Measurements from ENCODE around the gene MEIKIN. TPM values are rescaled to one million over a fixed set of nuclear protein-coding genes. Genes with fewer than 3 reads are reported as not detected.

The MEIKIN gene
- total RNA-seq, 1 experiment from 2014 or later: not detected

DNA sequence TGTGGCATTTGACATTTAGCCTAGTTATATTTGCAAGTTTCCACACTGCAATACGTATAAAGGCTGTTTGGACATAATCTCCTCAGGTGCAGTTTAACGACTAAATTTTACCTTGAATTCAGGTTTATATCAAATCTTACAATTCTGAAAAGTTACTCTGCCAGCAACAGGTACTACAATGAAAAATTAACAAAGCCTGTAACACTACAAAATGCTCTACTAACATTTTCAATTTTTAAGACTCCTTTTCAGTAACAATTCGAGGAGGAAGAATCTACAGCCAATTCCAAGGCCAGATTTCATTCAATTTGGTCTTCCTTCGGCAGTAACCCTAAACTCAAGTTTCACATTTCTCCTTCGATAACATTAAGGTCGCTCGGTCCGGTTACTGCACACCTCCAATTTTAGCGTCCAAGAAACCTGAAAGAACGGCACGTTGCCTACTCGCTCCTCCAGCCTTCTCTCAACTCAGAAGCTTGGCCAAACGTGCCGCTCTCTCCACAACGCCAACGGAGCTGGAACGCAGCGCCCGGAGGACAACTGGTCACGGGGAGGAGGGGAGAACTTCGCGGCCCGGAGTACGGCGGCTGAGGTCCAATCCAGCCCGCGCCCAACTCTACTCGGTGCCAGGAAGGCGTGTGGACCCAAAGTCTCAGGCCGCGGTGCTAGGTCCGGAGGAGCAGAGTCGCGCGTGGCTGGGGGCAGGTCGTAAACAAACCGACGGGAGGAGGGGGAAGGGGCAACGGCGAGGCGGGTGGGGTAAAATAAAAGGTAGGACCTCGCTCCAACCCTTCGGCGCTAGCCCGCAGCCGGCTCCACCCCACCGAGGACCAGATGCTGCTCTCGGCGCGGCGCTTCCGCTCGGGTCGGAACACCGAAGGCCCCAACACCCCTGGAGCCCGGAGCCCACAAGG lies 149.3 kb downstream of the MEIKIN start:
- Histone ChIP-seq H3K36me3 (ENCODE audit: low read depth) (0 out of 2 replicates have a peak, but pooled peaks cover 3% of the 10 kb centered on the region), H3K9me2 (ENCODE audit: insufficient read depth) (no peaks in the 10 kb centered on the region), H3K4me3 (peak overlapping the region; percentile 95), H3K4me2 (peak overlapping the region; percentile 93), H3K27ac (peak overlapping the region; percentile 72), H2AFZ (peak overlapping the region; percentile 92), H3K9me3 (ENCODE audit: insufficient read depth, low read depth) (no peaks in the 10 kb centered on the region), H3K27me3 (ENCODE audit: insufficient read depth, low read depth) (no peaks in the 10 kb centered on the region), H4K20me1 (ENCODE audit: insufficient read depth) (peaks cover 41% of the 10 kb centered on the region), H3K79me2 (ENCODE audit: low read depth) (peaks cover 55% of the 10 kb centered on the region), H3K4me1 (replicated peaks; ENCODE audit: insufficient read depth) (peaks cover 14% of the 10 kb centered on the region), H3F3A (ENCODE audit: insufficient read depth, low read depth) (no peaks in the 10 kb centered on the region)
- peak in 1 of 2 experiments; percentile 45 for DNase-seq
- TSS peak; percentile 74 for BruUV-seq (replicated peaks)
- POLR2A ChIA-PET (ENCODE audit: unreplicated experiment): interaction anchor here (1.0 kb wide), 1 partner anchor 19 kb away, joined by 4 read pairs; no protein-coding TSS in a partner anchor
- no peak for TF ChIP-seq CTCF (conservative IDR thresholded peaks at IDR 0.05)
- no peak for TF ChIP-seq EZH2 (IDR thresholded peaks at IDR 0.05; ENCODE audit: low read depth)
- intact Hi-C loops (cut with micrococcal nuclease; ENCODE audit: unreplicated experiment): no loop called here
- CTCF ChIA-PET: no interaction called here

- H3K36me3 ChIP-seq (ENCODE audit: low read depth): 0 out of 2 replicates have a peak, but pooled peaks cover 3% of the 10 kb centered on the region
- no peak overlapping the region for H2AFZ ChIP-seq
- ChIA-PET CTCF (no interaction called here), POLR2A (ENCODE audit: unreplicated experiment) (no interaction called here)
- H3K27me3 ChIP-seq (ENCODE audit: insufficient read depth, low read depth): no peaks in the 10 kb centered on the region
- H3F3A ChIP-seq (ENCODE audit: insufficient read depth, low read depth): no peaks in the 10 kb centered on the region
- DNase-seq: no peak
- peaks cover 49% of the 10 kb centered on the region for H4K20me1 ChIP-seq (ENCODE audit: insufficient read depth)
- H3K27ac ChIP-seq: no peak overlapping the region
- peak overlapping the region; percentile 95; the same call in 1 of the 2 replicates for H3K4me3 ChIP-seq
- no TSS peak for BruUV-seq (replicated peaks)
- no peaks in the 10 kb centered on the region for H3K9me2 ChIP-seq (ENCODE audit: insufficient read depth)
- intact Hi-C loops (cut with micrococcal nuclease; ENCODE audit: unreplicated experiment): no loop called here
- no peaks in the 10 kb centered on the region for H3K9me3 ChIP-seq (ENCODE audit: insufficient read depth, low read depth)
- H3K4me1 ChIP-seq (replicated peaks; ENCODE audit: insufficient read depth): peaks cover 14% of the 10 kb centered on the region
- peak overlapping the region; percentile 93 for H3K4me2 ChIP-seq
- no peak for TF ChIP-seq EZH2 (IDR thresholded peaks at IDR 0.05; ENCODE audit: low read depth)
- H3K79me2 ChIP-seq (ENCODE audit: low read depth): peaks cover 64% of the 10 kb centered on the region
Measured at GRCh38 chr5:131795228-131795627, 150.2 kb downstream of the MEIKIN start.

DNA sequence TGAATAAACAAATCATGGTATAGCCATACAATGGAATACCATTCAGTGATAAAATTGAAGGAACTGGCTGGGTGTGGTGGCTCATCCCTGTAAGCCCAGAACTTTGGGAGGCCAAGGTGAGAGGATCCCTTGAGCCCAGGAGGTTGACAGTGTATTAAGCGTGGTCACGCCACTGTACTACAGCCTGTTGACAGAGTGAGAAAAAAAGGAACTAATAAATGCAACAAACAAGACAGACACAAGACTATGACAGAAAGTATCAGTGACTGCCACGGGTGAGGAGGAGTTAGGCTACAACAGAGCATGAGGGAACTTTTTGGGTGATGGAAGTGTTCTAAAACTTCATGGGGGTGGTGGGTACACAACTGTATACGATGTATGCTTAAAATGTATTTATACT lies 150.9 kb downstream of the MEIKIN start:
- Histone ChIP-seq H3K36me3 (ENCODE audit: low read depth) (0 out of 2 replicates have a peak, but pooled peaks cover 3% of the 10 kb centered on the region), H2AFZ (no peak overlapping the region), H3K4me3 (peak overlapping the region; percentile 95; the same call in 1 of the 2 replicates), H3K9me2 (ENCODE audit: insufficient read depth) (no peaks in the 10 kb centered on the region), H3F3A (ENCODE audit: insufficient read depth, low read depth) (no peaks in the 10 kb centered on the region), H4K20me1 (ENCODE audit: insufficient read depth) (peaks cover 52% of the 10 kb centered on the region), H3K4me1 (replicated peaks; ENCODE audit: insufficient read depth) (peaks cover 14% of the 10 kb centered on the region), H3K27ac (no peak overlapping the region), H3K79me2 (ENCODE audit: low read depth) (peaks cover 71% of the 10 kb centered on the region), H3K4me2 (peak overlapping the region; percentile 93), H3K9me3 (ENCODE audit: insufficient read depth, low read depth) (no peaks in the 10 kb centered on the region), H3K27me3 (ENCODE audit: insufficient read depth, low read depth) (no peaks in the 10 kb centered on the region)
- BruUV-seq (replicated peaks): no TSS peak
- POLR2A ChIA-PET (ENCODE audit: unreplicated experiment): no interaction called here
- CTCF ChIA-PET: no interaction called here
- no peak for DNase-seq
- TF ChIP-seq CTCF (conservative IDR thresholded peaks at IDR 0.05) (no peak), EZH2 (IDR thresholded peaks at IDR 0.05; ENCODE audit: low read depth) (no peak)
- intact Hi-C loops (cut with micrococcal nuclease; ENCODE audit: unreplicated experiment): no loop called here

Data from PC-9 (cell line).